Measurements from ENCODE around the gene DEFB132.

- TF ChIP-seq TAF1 (IDR thresholded peaks at IDR 0.05; ENCODE audit: borderline replicate concordance, low read depth, low read length) (no peak), RCOR1 (IDR thresholded peaks at IDR 0.05; ENCODE audit: low read length) (no peak), CTCF (IDR thresholded peaks at IDR 0.05) (no peak), EZH2phosphoT487 (IDR thresholded peaks at IDR 0.05; ENCODE audit: borderline replicate concordance, low read depth) (no peak), RFX5 (IDR thresholded peaks at IDR 0.05; ENCODE audit: low read length) (no peak), FOXM1 (IDR thresholded peaks at IDR 0.05; ENCODE audit: low read depth) (no peak), RAD21 (IDR thresholded peaks at IDR 0.05; ENCODE audit: low read length) (no peak), EP300 (IDR thresholded peaks at IDR 0.05; ENCODE audit: borderline replicate concordance in 1 of 2, low read depth in 1 of 2, low read length in 1 of 2) (no peak), ZBTB33 (IDR thresholded peaks at IDR 0.05; ENCODE audit: borderline replicate concordance, low read depth) (no peak), MXI1 (IDR thresholded peaks at IDR 0.05; ENCODE audit: low read depth, low read length) (no peak), USF1 (IDR thresholded peaks at IDR 0.05; ENCODE audit: borderline replicate concordance, low read depth) (no peak), POLR2AphosphoS5 (IDR thresholded peaks at IDR 0.05; ENCODE audit: low read depth, low read length) (no peak), TEAD4 (IDR thresholded peaks at IDR 0.05; ENCODE audit: borderline replicate concordance, insufficient read depth) (no peak)
Measured at GRCh38 chr20:286508-286907, 29.0 kb downstream of the DEFB132 start.
